H9 (cell line): Measurements from ENCODE around the gene TAS1R1. TPM values are rescaled to one million over a fixed set of nuclear protein-coding genes. Genes with fewer than 3 reads are reported as not detected.

Experiments used
- DNase-seq: peaks from one replicate; pipeline ENCODE4 v3.0.0-alpha.2; 2017
- H2AFZ ChIP-seq: one replicate; pipeline ENCODE4 v1.6.1; 2013; ENCODE audit warnings: mild to moderate bottlenecking, low read length, control low read depth, moderate library complexity
- H2AK5ac ChIP-seq: 2 replicates; pipeline ENCODE4 v1.6.1; 2013; ENCODE audit warnings: low read length, control low read depth, mixed read lengths; ENCODE audit not compliant: insufficient read length
- H2BK120ac ChIP-seq: one replicate; pipeline ENCODE4 v1.6.1; 2013; ENCODE audit warnings: low read depth, mild to moderate bottlenecking, low read length, control low read depth, inconsistent platforms; ENCODE audit not compliant: poor library complexity, severe bottlenecking
- H2BK12ac ChIP-seq: 2 replicates; pipeline ENCODE4 v1.6.1; 2013; ENCODE audit warnings: low read length, control low read depth, mixed read lengths, low read depth; ENCODE audit not compliant: insufficient read length
- H2BK15ac ChIP-seq: 2 replicates; pipeline ENCODE4 v1.6.1; 2013; ENCODE audit warnings: low read depth, low read length, control low read depth
- H2BK20ac ChIP-seq: one replicate; pipeline ENCODE4 v1.6.1; 2013; ENCODE audit warnings: low read depth, mild to moderate bottlenecking, low read length, control low read depth, inconsistent platforms; ENCODE audit not compliant: poor library complexity, severe bottlenecking
- H2BK5ac ChIP-seq: 2 replicates; pipeline ENCODE4 v1.6.1; 2013; ENCODE audit warnings: low read length, control low read depth, mixed read lengths; ENCODE audit not compliant: insufficient read length
- H3K14ac ChIP-seq: 2 replicates; pipeline ENCODE4 v1.6.1; 2013; ENCODE audit warnings: low read length, control low read depth; ENCODE audit not compliant: insufficient read depth
- H3K18ac ChIP-seq: 2 replicates; pipeline ENCODE4 v1.6.1; 2013; ENCODE audit warnings: low read depth, mild to moderate bottlenecking, mixed read lengths, low read length, control low read depth; ENCODE audit not compliant: insufficient read length
- H3K23ac ChIP-seq: 2 replicates; pipeline ENCODE4 v1.6.1; 2013; ENCODE audit warnings: low read length, control low read depth, mixed read lengths, low read depth; ENCODE audit not compliant: insufficient read length
- H3K23me2 ChIP-seq: 2 replicates; pipeline ENCODE4 v1.6.1; 2013; ENCODE audit warnings: low read depth, mild to moderate bottlenecking, mixed read lengths, low read length, control low read depth; ENCODE audit not compliant: insufficient read length, poor library complexity, severe bottlenecking
- H3K27ac ChIP-seq: 2 replicates; pipeline ENCODE4 v1.5.1; 2013; ENCODE audit warnings: low read length, control low read depth, mixed read lengths, low read depth; ENCODE audit not compliant: insufficient read length
- H3K27me3 ChIP-seq: 2 replicates; pipeline ENCODE4 v1.6.1; 2013; ENCODE audit warnings: low read length, control low read depth, inconsistent platforms; ENCODE audit not compliant: insufficient read depth
- H3K4ac ChIP-seq: 2 replicates; pipeline ENCODE4 v1.6.1; 2013; ENCODE audit warnings: low read depth, mild to moderate bottlenecking, control low read depth, inconsistent platforms, low read length, moderate library complexity
- H3K4me1 ChIP-seq: 2 replicates; pipeline ENCODE4 v1.6.1; 2013; ENCODE audit warnings: low read length, control low read depth, inconsistent platforms; ENCODE audit not compliant: insufficient read depth
- H3K4me2 ChIP-seq: 2 replicates; pipeline ENCODE4 v1.6.1; 2013; ENCODE audit warnings: low read length, control low read depth, mixed read lengths; ENCODE audit not compliant: insufficient read length, insufficient read depth
- H3K56ac ChIP-seq: 2 replicates; pipeline ENCODE4 v1.6.1; 2013; ENCODE audit warnings: low read depth, mild to moderate bottlenecking, mixed read lengths, low read length, control low read depth; ENCODE audit not compliant: insufficient read length
- H3K79me1 ChIP-seq: 2 replicates; pipeline ENCODE4 v1.6.1; 2013; ENCODE audit warnings: low read depth, mild to moderate bottlenecking, moderate library complexity, low read length, control low read depth, inconsistent platforms; ENCODE audit not compliant: insufficient read depth, poor library complexity, severe bottlenecking
- H3K79me2 ChIP-seq: 2 replicates; pipeline ENCODE4 v1.6.1; 2013; ENCODE audit warnings: low read length, control low read depth, inconsistent platforms; ENCODE audit not compliant: insufficient read depth
- H3K9ac ChIP-seq: 2 replicates; pipeline ENCODE4 v1.6.1; 2013; ENCODE audit warnings: low read length, control low read depth, mixed read lengths; ENCODE audit not compliant: insufficient read length; ENCODE audit errors: extremely low read depth
- H3K9me3 ChIP-seq: one replicate; pipeline ENCODE4 v1.6.1; 2013; ENCODE audit warnings: low read depth, low read length, inconsistent platforms; ENCODE audit not compliant: control insufficient read depth
- H3T11ph ChIP-seq: one replicate; pipeline ENCODE4 v1.6.1; 2013; ENCODE audit warnings: mild to moderate bottlenecking, low read length, control low read depth, inconsistent platforms
- H4K20me1 ChIP-seq: one replicate; pipeline ENCODE4 v1.6.1; 2013; ENCODE audit not compliant: control insufficient read depth, insufficient read length, insufficient read depth
- H4K5ac ChIP-seq: 2 replicates; pipeline ENCODE4 v1.6.1; 2013; ENCODE audit warnings: low read depth, mild to moderate bottlenecking, mixed read lengths, low read length, control low read depth; ENCODE audit not compliant: insufficient read length
- H4K8ac ChIP-seq: replicated peaks from 2 replicates; pipeline ENCODE4 v1.6.1; 2013; ENCODE audit warnings: low read length, control low read depth, mixed read lengths, low read depth; ENCODE audit not compliant: insufficient read length
- H4K91ac ChIP-seq: 2 replicates; pipeline ENCODE4 v1.6.1; 2013; ENCODE audit warnings: low read depth, mild to moderate bottlenecking, moderate library complexity, mixed read lengths, low read length, control low read depth; ENCODE audit not compliant: insufficient read length
- H3K27ac Mint-ChIP-seq, 3 experiments: 2 replicates in 2 of 3; 3 replicates in 1 of 3; pipeline ENCODE4 v1.8.0; 2020 to 2021; ENCODE audit warnings: mixed read lengths in 3 of 3, mild to moderate bottlenecking in 1 of 3, moderate library complexity in 1 of 3
- H3K27me3 Mint-ChIP-seq: 2 replicates; pipeline ENCODE4 v1.8.0; 2021; ENCODE audit warnings: low read depth, mild to moderate bottlenecking, moderate library complexity, mixed read lengths
- H3K36me3 Mint-ChIP-seq, 3 experiments: 2 replicates in 2 of 3; 3 replicates in 1 of 3; pipeline ENCODE4 v1.8.0; 2020 to 2021; ENCODE audit warnings: low read depth in 3 of 3, mixed read lengths in 3 of 3; ENCODE audit not compliant: insufficient read depth in 1 of 3
- H3K4me1 Mint-ChIP-seq, 2 experiments: 2 replicates each; pipeline ENCODE4 v1.8.0; 2020; ENCODE audit warnings: mixed read lengths in 2 of 2
- H3K4me3 Mint-ChIP-seq, 2 experiments: 2 replicates in 1 of 2; 3 replicates in 1 of 2; pipeline ENCODE4 v1.8.0; 2020 to 2021; ENCODE audit warnings: mild to moderate bottlenecking in 2 of 2, mixed read lengths in 2 of 2, moderate library complexity in 1 of 2
- H3K9me3 Mint-ChIP-seq, 2 experiments: 2 replicates in 1 of 2; 3 replicates in 1 of 2; pipeline ENCODE4 v1.8.0; 2020; ENCODE audit warnings: mild to moderate bottlenecking in 2 of 2, mixed read lengths in 2 of 2, moderate library complexity in 1 of 2
- WGBS: extraction: QIAGEN DNeasy Blood & Tissue Kit; methylation state at CpG from one replicate; pipeline ENCODE4 v1.1.7; 2013; ENCODE audit warnings: missing lambda C conversion rate, low lambda C conversion rate, mixed read lengths; ENCODE audit not compliant: insufficient read length; ENCODE audit errors: extremely low coverage; 5-methylcytosine and 5-hydroxymethylcytosine counted together
- total RNA-seq: library from RNA; stranded (reverse); gene quantifications from 2 replicates; pipeline ENCODE4 v1.2.1, GENCODE V29; 2021
- TF ChIP-seq, protein P1 (sequence below): fragments of 200-600 bp; sonication (generic); conservative IDR thresholded peaks from 3 replicates; pipeline ENCODE4 v1.8.0; 2021; ENCODE audit warnings: antibody characterized with exemption, mild to moderate bottlenecking

The TAS1R1 gene
- total RNA-seq, 1 experiment from 2014 or later: not detected

GRCh38 chr1:6515771-6516170 is 39.3 kb upstream of the TAS1R1 start:
- Histone ChIP-seq H4K91ac (no peak overlapping the region), H3K18ac (no peak overlapping the region), H2BK20ac (no peak overlapping the region), H3K79me2 (no peaks in the 10 kb centered on the region), H4K8ac (no peak overlapping the region), H3K14ac (no peak overlapping the region), H3K23ac (no peak overlapping the region), H3K4ac (no peak overlapping the region), H2BK5ac (no peak overlapping the region), H3K4me2 (no peak overlapping the region), H3K9me3 (no peaks in the 10 kb centered on the region), H2AFZ (no peak overlapping the region), H3K23me2 (no peaks in the 10 kb centered on the region), H3K27ac (no peak overlapping the region), H3K4me1 (no peaks in the 10 kb centered on the region), H3K79me1 (no peaks in the 10 kb centered on the region), H4K20me1 (no peaks in the 10 kb centered on the region), H3K27me3 (no peaks in the 10 kb centered on the region), H2BK120ac (no peak overlapping the region), H3T11ph (no peak overlapping the region), H2BK12ac (no peak overlapping the region), H3K56ac (no peak overlapping the region), H2AK5ac (no peak overlapping the region), H3K9ac (no peak overlapping the region), H2BK15ac (no peak overlapping the region), H4K5ac (no peak overlapping the region)
- Mint-ChIP-seq H3K27ac (no peak overlapping the region), H3K27me3 (no peaks in the 10 kb centered on the region), H3K36me3 (no peaks in the 10 kb centered on the region), H3K4me3 (no peak overlapping the region), H3K9me3 (no peaks in the 10 kb centered on the region), H3K4me1 (peaks cover 16 to 19% of the 10 kb centered on the region in 2 experiments)
- TF ChIP-seq, protein P1, sequence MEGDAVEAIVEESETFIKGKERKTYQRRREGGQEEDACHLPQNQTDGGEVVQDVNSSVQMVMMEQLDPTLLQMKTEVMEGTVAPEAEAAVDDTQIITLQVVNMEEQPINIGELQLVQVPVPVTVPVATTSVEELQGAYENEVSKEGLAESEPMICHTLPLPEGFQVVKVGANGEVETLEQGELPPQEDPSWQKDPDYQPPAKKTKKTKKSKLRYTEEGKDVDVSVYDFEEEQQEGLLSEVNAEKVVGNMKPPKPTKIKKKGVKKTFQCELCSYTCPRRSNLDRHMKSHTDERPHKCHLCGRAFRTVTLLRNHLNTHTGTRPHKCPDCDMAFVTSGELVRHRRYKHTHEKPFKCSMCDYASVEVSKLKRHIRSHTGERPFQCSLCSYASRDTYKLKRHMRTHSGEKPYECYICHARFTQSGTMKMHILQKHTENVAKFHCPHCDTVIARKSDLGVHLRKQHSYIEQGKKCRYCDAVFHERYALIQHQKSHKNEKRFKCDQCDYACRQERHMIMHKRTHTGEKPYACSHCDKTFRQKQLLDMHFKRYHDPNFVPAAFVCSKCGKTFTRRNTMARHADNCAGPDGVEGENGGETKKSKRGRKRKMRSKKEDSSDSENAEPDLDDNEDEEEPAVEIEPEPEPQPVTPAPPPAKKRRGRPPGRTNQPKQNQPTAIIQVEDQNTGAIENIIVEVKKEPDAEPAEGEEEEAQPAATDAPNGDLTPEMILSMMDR: no peak
- no peak for DNase-seq
- WGBS: no CpG with 5 or more reads among the region's 4 CpGs
